PFSK-1 (cell line): Measurements from ENCODE around the gene NRP1.

Experiments
- POLR2AphosphoS5 ChIP-seq: IDR thresholded peaks from 2 replicates; pipeline ENCODE4 v1.6.1; 2012; ENCODE audit warnings: low read depth, mild to moderate bottlenecking, control low read depth, low read length, moderate library complexity
- TAF1 ChIP-seq: IDR thresholded peaks from 2 replicates; pipeline ENCODE4 v1.6.1; 2012; ENCODE audit warnings: low read length, control low read depth, borderline replicate concordance; ENCODE audit not compliant: insufficient read depth

DNA sequence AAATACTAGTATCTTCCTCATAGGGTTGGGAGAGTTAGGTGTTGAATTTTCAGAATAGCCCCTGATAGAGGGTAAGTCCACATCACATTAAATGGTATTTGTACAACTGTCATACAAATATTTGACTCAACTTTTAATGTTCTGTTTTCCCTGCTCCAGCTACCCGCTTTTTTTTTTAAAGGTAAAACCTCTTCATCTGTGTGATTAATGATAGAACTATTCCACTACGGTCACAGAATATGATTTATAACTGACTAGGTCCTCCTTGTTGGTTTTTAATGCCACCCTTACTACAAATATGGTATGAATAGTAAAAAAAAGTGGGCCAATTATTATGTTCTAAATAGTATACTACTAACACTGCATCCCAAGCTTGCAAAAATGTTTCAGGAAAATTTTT lies 15.6 kb upstream of the NRP1 start:
- TF ChIP-seq TAF1 (no peak), POLR2AphosphoS5 (no peak)
